ENCODE data around the gene PLEKHB2. TPM values are rescaled to one million over a fixed set of nuclear protein-coding genes. Genes with fewer than 3 reads are reported as not detected.

The PLEKHB2 gene
- total and polyA plus RNA-seq, 2 of the 8 experiments (the other 6 are each of a cell fraction or from before 2014, with no cell fraction given), result 42.4 to 54.8 TPM

GRCh38 chr2:131085646-131086045 is 19.5 kb upstream of the PLEKHB2 start:
- WGBS, 2 experiments (ENCODE audit: extremely low coverage in 1 of 2, insufficient coverage in 1 of 2, insufficient read length in 1 of 2, insufficient replicate concordance in 2 of 2, low coverage in 1 of 2, low lambda C conversion rate in 2 of 2, missing lambda C conversion rate in 1 of 2), result 87% methylated on average over 2 of the region's 2 CpGs; no CpG with 5 or more reads in 1 of the 2 experiments
- Histone ChIP-seq H3K14ac (ENCODE audit: insufficient read length) (no peak overlapping the region), H3K36me3 (ENCODE audit: control insufficient read depth in 2 of 4, insufficient read depth in 4 of 4, low read length in 3 of 4) (peaks cover 9 to 67% (median 33%) of the 10 kb centered on the region in 4 experiments), H2BK5ac (ENCODE audit: low read depth, low read length) (no peak overlapping the region), H2BK15ac (ENCODE audit: low read length) (no peak overlapping the region), H2AFZ (ENCODE audit: low read length) (no peak overlapping the region), H2AK5ac (ENCODE audit: low read depth, low read length) (no peak overlapping the region), H4K8ac (ENCODE audit: extremely low read depth, insufficient read depth, low read length) (no peak overlapping the region), H4K91ac (replicated peaks; ENCODE audit: insufficient read length, low read length) (no peak overlapping the region), H3K4me1 (replicated peaks in 1 of 4; ENCODE audit: control insufficient read depth in 3 of 4, insufficient read depth in 4 of 4, low read length in 3 of 4) (peaks cover 0 to 13% (median 6%) of the 10 kb centered on the region in 4 experiments; a peak in 4 of 7 replicates), H3K27ac (ENCODE audit: low read depth, low read length) (no peak overlapping the region), H3K4ac (replicated peaks; ENCODE audit: insufficient read length, low read depth, low read length) (no peak overlapping the region), H4K5ac (ENCODE audit: insufficient read length, low read depth, low read length) (no peak overlapping the region), H3K27me3 (replicated peaks in 1 of 4; ENCODE audit: control insufficient read depth in 3 of 4, extremely low read depth in 1 of 4, insufficient read depth in 3 of 4, low read length in 3 of 4) (no peaks in the 10 kb centered on the region), H3K79me2 (ENCODE audit: control insufficient read depth in 1 of 2, insufficient read depth in 2 of 2, low read length in 2 of 2) (peaks cover 48 to 98% of the 10 kb centered on the region in 2 experiments), H3K18ac (ENCODE audit: extremely low read depth, low read length) (no peak overlapping the region), H4K20me1 (replicated peaks in 1 of 2; ENCODE audit: control insufficient read depth in 1 of 2, insufficient read depth in 2 of 2, low read length in 2 of 2) (peaks cover 12 to 27% of the 10 kb centered on the region in 2 experiments), H2BK20ac (ENCODE audit: low read length) (no peak overlapping the region), H3K9me3 (ENCODE audit: insufficient read depth in 2 of 2, low read depth in 1 of 2, low read length in 1 of 2) (no peaks in the 10 kb centered on the region), H3K4me3 (ENCODE audit: extremely low read depth in 1 of 4, insufficient read depth in 2 of 4, low read depth in 3 of 4, low read length in 4 of 4) (no peak overlapping the region), H3K79me1 (ENCODE audit: low read depth, low read length) (peaks cover 2% of the 10 kb centered on the region), H2BK12ac (ENCODE audit: low read depth, low read length) (no peak overlapping the region), H3K9ac (replicated peaks in 1 of 4; ENCODE audit: extremely low read depth in 1 of 4, low read depth in 3 of 4, low read length in 3 of 4) (no peak overlapping the region; a peak in 1 of 7 replicates), H3K23ac (ENCODE audit: insufficient read length) (no peak overlapping the region), H3K23me2 (ENCODE audit: low read depth, low read length) (no peaks in the 10 kb centered on the region), H3K56ac (replicated peaks; ENCODE audit: insufficient read length, low read depth, low read length) (no peak overlapping the region), H3K4me2 (ENCODE audit: insufficient read depth in 1 of 2, low read depth in 2 of 2, low read length in 2 of 2) (no peak overlapping the region), H2BK120ac (replicated peaks; ENCODE audit: low read depth, low read length) (no peak overlapping the region)
- ChIA-PET POLR2A (ENCODE audit: partially characterized antibody) (interaction anchor here (1.4 kb wide), 1 partner anchor 11 kb away, joined by 4 read pairs; no protein-coding TSS in a partner anchor), CTCF (ENCODE audit: partially characterized antibody) (interaction anchor here (1.2 kb wide), 1 partner anchor 19 kb away, joined by 3 read pairs; no protein-coding TSS in a partner anchor)
- DNase-seq (ENCODE audit: low read depth in 1 of 2, low spot score in 2 of 2), result no peak
- FAIRE-seq, result no peak
- TF ChIP-seq POU5F1 (IDR thresholded peaks at IDR 0.05; ENCODE audit: low read depth, low read length), result no peak
- no peak for TF ChIP-seq SIRT6 (IDR thresholded peaks at IDR 0.05; ENCODE audit: low read length)
- TF ChIP-seq RFX5 (IDR thresholded peaks at IDR 0.05; ENCODE audit: borderline replicate concordance, low read depth, low read length), result no peak
- no peak for TF ChIP-seq CHD2 (IDR thresholded peaks at IDR 0.05; ENCODE audit: low read length)
- no peak for TF ChIP-seq JUN (IDR thresholded peaks at IDR 0.05; ENCODE audit: low read depth, low read length)
- no peak for TF ChIP-seq RBBP5 (IDR thresholded peaks at IDR 0.05; ENCODE audit: borderline replicate concordance, low read depth, low read length)
- TF ChIP-seq KDM4A (IDR thresholded peaks at IDR 0.05; ENCODE audit: low read depth, low read length, severe bottlenecking), result no peak
- TF ChIP-seq ASH2L (IDR thresholded peaks at IDR 0.05; ENCODE audit: low read length), result no peak
- no peak for TF ChIP-seq CBX5 (IDR thresholded peaks at IDR 0.05; ENCODE audit: low read depth, low read length)
- TF ChIP-seq SIN3A (conservative IDR thresholded peaks at IDR 0.05 in 1 of 2, IDR thresholded peaks at IDR 0.05 in 1 of 2; ENCODE audit: low read depth in 1 of 2, low read length in 2 of 2), result no peak
- no peak for TF ChIP-seq RAD21 (IDR thresholded peaks at IDR 0.05 in 1 of 2, conservative IDR thresholded peaks at IDR 0.05 in 1 of 2; ENCODE audit: low read depth in 2 of 2, low read length in 2 of 2)
- no peak for TF ChIP-seq CTBP2 (IDR thresholded peaks at IDR 0.05; ENCODE audit: borderline replicate concordance, insufficient read depth, insufficient read length, low read length)
- TF ChIP-seq POLR2A (IDR thresholded peaks at IDR 0.05; ENCODE audit: control extremely low read depth in 1 of 2, low read depth in 2 of 2, low read length in 2 of 2), result no peak
- TF ChIP-seq GABPA (IDR thresholded peaks at IDR 0.05; ENCODE audit: borderline replicate concordance, insufficient read depth, low read length), result no peak
- no peak for TF ChIP-seq CEBPB (IDR thresholded peaks at IDR 0.05; ENCODE audit: low read depth, low read length)
